Ishikawa (cell line): ENCODE data around the gene PER3.
A peak's percentile ranks its signal among the peaks of the same experiment; 100 is the strongest.

Experiments
- CEBPB ChIP-seq: IDR thresholded peaks from 2 replicates; pipeline ENCODE4 v1.6.1; 2012
- CREB1 ChIP-seq: IDR thresholded peaks from 2 replicates; pipeline ENCODE4 v1.6.1; 2012; ENCODE audit warnings: low read depth
- EGR1 ChIP-seq: IDR thresholded peaks from 2 replicates; pipeline ENCODE4 v1.6.1; 2012
- EP300 ChIP-seq: IDR thresholded peaks from 2 replicates; pipeline ENCODE4 v1.6.1; 2012; ENCODE audit warnings: borderline replicate concordance
- FOXM1 ChIP-seq: IDR thresholded peaks from 2 replicates; pipeline ENCODE4 v1.6.1; 2012; ENCODE audit warnings: low read depth, borderline replicate concordance
- NFIC ChIP-seq: IDR thresholded peaks from 2 replicates; pipeline ENCODE4 v1.6.1; 2012
- RAD21 ChIP-seq: IDR thresholded peaks from 2 replicates; pipeline ENCODE4 v1.6.1; 2012; ENCODE audit warnings: low read depth
- TAF1 ChIP-seq: IDR thresholded peaks from 2 replicates; pipeline ENCODE4 v1.6.1; 2012; ENCODE audit warnings: low read depth, mild to moderate bottlenecking
- TCF12 ChIP-seq: IDR thresholded peaks from 2 replicates; pipeline ENCODE4 v1.6.1; 2012; ENCODE audit warnings: low read depth
- TEAD4 ChIP-seq: IDR thresholded peaks from 2 replicates; pipeline ENCODE4 v1.6.1; 2012
- YY1 ChIP-seq: IDR thresholded peaks from 2 replicates; pipeline ENCODE4 v1.6.1; 2012; ENCODE audit warnings: low read depth
- ZBTB7A ChIP-seq: IDR thresholded peaks from 2 replicates; pipeline ENCODE4 v1.6.1; 2012; ENCODE audit warnings: low read depth
- TF ChIP-seq, protein P1 (sequence below): IDR thresholded peaks from 2 replicates; pipeline ENCODE4 v1.6.1; 2012
- TF ChIP-seq, protein P2 (sequence below): IDR thresholded peaks from 2 replicates; pipeline ENCODE4 v1.6.1; 2012
- TF ChIP-seq, protein P3 (sequence below): IDR thresholded peaks from 2 replicates; pipeline ENCODE4 v1.6.1; 2012; ENCODE audit warnings: low read depth, mild to moderate bottlenecking

The PER3 gene

DNA sequence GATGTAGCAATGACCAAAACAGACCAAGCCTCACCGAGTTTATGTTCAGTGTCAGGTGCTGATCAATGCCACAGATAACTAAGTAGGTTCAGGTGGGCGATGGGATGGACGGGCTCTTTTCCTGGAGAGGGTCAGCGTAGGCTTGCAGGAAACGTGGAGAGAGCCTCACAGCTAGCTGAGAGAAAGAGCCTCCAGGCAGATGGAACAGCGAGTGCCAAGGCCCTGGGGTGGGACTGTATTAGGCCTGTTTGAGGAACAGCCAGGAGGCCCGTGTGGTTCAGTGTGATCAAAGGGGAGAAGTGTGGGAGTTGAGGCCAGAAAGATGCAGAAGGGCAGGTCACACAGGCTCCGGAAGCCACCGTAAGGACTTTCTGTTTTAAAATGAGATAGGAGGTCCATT is 76.0 kb downstream of the PER3 start:
- TF ChIP-seq TEAD4 (no peak), TCF12 (no peak), ZBTB7A (no peak), EGR1 (no peak), CEBPB (no peak), YY1 (no peak), FOXM1 (no peak), TAF1 (no peak), CREB1 (no peak), NFIC (no peak), RAD21 (no peak), EP300 (no peak)
- TF ChIP-seq, protein P1, sequence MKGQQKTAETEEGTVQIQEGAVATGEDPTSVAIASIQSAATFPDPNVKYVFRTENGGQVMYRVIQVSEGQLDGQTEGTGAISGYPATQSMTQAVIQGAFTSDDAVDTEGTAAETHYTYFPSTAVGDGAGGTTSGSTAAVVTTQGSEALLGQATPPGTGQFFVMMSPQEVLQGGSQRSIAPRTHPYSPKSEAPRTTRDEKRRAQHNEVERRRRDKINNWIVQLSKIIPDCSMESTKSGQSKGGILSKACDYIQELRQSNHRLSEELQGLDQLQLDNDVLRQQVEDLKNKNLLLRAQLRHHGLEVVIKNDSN, result no peak
- TF ChIP-seq, protein P2, sequence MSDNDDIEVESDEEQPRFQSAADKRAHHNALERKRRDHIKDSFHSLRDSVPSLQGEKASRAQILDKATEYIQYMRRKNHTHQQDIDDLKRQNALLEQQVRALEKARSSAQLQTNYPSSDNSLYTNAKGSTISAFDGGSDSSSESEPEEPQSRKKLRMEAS, result no peak
- TF ChIP-seq, protein P3, sequence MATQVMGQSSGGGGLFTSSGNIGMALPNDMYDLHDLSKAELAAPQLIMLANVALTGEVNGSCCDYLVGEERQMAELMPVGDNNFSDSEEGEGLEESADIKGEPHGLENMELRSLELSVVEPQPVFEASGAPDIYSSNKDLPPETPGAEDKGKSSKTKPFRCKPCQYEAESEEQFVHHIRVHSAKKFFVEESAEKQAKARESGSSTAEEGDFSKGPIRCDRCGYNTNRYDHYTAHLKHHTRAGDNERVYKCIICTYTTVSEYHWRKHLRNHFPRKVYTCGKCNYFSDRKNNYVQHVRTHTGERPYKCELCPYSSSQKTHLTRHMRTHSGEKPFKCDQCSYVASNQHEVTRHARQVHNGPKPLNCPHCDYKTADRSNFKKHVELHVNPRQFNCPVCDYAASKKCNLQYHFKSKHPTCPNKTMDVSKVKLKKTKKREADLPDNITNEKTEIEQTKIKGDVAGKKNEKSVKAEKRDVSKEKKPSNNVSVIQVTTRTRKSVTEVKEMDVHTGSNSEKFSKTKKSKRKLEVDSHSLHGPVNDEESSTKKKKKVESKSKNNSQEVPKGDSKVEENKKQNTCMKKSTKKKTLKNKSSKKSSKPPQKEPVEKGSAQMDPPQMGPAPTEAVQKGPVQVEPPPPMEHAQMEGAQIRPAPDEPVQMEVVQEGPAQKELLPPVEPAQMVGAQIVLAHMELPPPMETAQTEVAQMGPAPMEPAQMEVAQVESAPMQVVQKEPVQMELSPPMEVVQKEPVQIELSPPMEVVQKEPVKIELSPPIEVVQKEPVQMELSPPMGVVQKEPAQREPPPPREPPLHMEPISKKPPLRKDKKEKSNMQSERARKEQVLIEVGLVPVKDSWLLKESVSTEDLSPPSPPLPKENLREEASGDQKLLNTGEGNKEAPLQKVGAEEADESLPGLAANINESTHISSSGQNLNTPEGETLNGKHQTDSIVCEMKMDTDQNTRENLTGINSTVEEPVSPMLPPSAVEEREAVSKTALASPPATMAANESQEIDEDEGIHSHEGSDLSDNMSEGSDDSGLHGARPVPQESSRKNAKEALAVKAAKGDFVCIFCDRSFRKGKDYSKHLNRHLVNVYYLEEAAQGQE, result no peak

DNA sequence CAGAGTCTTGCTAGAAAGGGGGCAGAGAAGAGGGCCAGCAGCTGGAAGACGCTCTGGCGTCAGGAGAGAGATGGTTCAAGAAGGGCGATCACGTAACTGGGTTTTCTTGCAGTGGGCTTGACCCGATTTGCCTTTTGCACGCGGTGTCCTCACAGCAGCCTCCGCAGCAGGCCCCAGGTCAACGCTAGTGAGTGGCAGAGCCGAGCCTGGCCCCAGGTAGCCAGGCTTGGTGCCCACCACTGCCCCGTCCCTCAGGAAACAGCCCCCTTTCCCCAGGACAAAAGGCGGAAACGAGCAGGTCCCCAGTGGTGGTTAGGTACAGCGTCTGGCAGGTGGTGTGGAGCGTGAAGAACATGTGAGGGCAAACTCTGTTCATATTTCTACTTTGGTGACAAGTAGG is 77.4 kb downstream of the PER3 start:
- TF ChIP-seq TAF1 (no peak), ZBTB7A (no peak)

DNA sequence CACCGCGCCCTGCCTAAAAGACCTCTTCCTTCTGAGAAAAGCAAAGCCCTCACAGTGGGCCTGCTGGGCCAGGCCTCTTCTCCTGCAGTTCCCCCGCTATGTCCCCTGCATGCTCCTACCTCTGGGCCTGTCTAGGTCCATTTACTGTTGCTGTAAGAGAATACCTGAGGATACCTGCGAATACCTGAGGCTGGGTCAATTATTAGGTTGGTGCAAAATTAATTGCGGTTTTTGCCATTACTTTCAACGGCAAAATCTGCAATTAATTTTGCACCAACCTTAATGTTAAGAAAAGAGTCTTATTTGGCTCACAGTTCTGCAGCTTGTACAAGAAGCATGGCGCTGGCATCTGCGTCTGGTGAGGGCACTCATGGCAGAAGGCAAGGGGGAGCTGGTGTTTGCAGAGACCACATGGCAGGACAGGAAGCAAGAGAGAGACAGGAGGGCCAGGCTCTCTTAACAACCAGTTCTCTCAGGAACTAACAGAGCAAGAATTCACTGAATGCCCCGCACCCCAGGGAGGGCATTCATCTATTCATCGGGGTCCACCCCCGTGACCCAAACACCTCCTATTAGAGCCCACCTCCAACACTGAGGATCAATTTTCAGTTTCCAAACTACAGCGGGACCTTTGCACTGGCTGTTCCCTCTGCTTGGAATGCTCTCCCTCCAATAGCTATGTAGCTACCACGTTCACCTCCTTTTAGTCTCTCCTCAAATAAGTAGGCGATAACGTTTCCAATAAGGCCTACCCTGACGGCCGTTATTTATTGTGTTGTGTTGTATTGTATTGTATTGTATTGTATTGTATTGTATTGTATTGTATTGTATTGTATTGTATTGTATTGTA is 78.3 kb downstream of the PER3 start:
- TF ChIP-seq ZBTB7A (no peak), CEBPB (no peak), TCF12 (no peak), YY1 (no peak), TEAD4 (no peak), TAF1 (no peak)
- TF ChIP-seq, protein P1, result no peak

DNA sequence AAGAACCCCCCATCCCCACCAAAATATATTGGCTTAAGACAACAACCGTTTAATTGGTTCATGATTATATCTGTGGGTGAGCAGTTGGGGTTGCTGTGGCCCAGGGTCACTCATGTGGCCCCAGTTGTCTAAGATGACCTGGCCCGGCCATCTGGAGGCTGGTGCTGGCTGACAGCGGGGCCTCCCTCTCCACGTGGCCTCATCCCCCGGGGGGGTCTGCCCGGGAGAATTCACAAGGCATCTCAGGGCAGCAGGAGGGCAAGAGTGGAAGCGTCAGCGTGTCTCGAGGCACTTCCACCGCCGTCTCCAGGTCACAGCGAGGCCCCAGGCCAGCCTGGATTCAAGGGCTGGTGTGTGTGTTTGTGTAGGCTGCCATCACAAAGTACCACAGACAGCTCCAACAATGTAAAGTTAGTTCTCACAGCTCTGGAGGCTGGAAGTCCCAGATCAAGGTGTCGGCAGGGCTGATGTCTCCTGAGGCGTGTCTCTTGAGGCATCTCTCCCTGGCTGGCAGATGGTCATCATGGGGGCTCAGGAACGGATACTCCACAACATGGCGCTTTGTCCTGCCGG is 79.8 kb downstream of the PER3 start:
- TF ChIP-seq TAF1, result no peak
- TF ChIP-seq, protein P3, result peak; percentile 55; the same call in 1 of the 2 replicates

DNA sequence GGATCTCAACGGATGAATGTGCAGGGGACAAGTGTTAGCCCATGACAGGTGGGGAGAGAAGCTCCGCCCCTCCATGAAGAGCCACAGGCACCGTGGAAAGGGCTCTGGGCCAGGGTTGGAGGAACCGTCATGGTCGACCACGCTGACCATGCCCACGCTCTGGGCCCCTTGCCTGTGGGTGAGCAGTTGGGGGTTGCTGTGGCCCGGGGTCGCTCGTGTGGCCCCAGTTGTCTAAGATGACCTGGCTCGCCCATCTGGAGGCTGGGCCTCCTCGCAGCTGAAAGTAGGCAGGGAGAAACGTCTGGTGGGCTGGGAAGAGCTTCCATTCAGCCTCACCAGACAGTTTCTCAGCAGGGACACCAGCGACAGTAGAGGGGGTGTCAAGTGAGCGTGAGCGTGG is 81.9 kb downstream of the PER3 start:
- TF ChIP-seq, protein P1, result no peak
- TF ChIP-seq, protein P2, result no peak
- TF ChIP-seq ZBTB7A (no peak), CREB1 (no peak), TAF1 (no peak), FOXM1 (no peak), TCF12 (no peak), EP300 (no peak), YY1 (no peak), RAD21 (no peak), CEBPB (no peak), NFIC (no peak), TEAD4 (no peak), EGR1 (no peak)
- TF ChIP-seq, protein P3, result no peak
